SU-DHL-6 (cell line): ENCODE results near the gene CFAP74.

Source experiments
- H2AFZ ChIP-seq: fragments of 200-600 bp; sonication (generic); 2 replicates; pipeline ENCODE4 v1.6.1; 2014; ENCODE audit warnings: low read depth, mild to moderate bottlenecking, moderate library complexity, mixed read lengths, antibody characterized with exemption, low read length; ENCODE audit not compliant: severe bottlenecking
- H3F3A ChIP-seq: fragments of 200-600 bp; shearing (Covaris generic); 2 replicates; pipeline ENCODE4 v1.6.0; 2016; ENCODE audit warnings: antibody characterized with exemption, mild to moderate bottlenecking; ENCODE audit not compliant: insufficient read depth
- H3K27ac ChIP-seq: fragments of 200-600 bp; sonication (generic); 2 replicates; pipeline ENCODE4 v1.5.1; 2016; ENCODE audit warnings: low read depth, mild to moderate bottlenecking, low read length, moderate library complexity, mixed read lengths
- H3K27me3 ChIP-seq: fragments of 200-600 bp; sonication (generic), shearing (Covaris generic); 2 replicates; pipeline ENCODE4 v1.6.0; 2014; ENCODE audit warnings: mild to moderate bottlenecking, low read length
- H3K36me3 ChIP-seq: fragments of 200-600 bp; sonication (generic); 2 replicates; pipeline ENCODE4 v1.6.1; 2014; ENCODE audit warnings: mild to moderate bottlenecking, low read length, mixed read lengths
- H3K4me2 ChIP-seq: fragments of 300-600, 200-600 bp; shearing (Covaris generic), sonication (generic); 2 replicates; pipeline ENCODE4 v1.6.0; 2014; ENCODE audit warnings: low read length, low read depth, mild to moderate bottlenecking; ENCODE audit not compliant: poor library complexity, severe bottlenecking
- H3K4me3 ChIP-seq: fragments of 200-600 bp; sonication (generic); 2 replicates; pipeline ENCODE4 v1.5.1; 2014; ENCODE audit warnings: antibody characterized with exemption, low read length, mild to moderate bottlenecking, mixed read lengths; ENCODE audit not compliant: insufficient read depth, poor library complexity, severe bottlenecking
- H3K79me2 ChIP-seq: fragments of 200-600 bp; sonication (generic); 2 replicates; pipeline ENCODE4 v1.6.1; 2014; ENCODE audit warnings: mild to moderate bottlenecking, low read length, moderate library complexity; ENCODE audit not compliant: insufficient read depth
- H3K9ac ChIP-seq: fragments of 200-600 bp; sonication (generic); 2 replicates; pipeline ENCODE4 v1.7.0; 2014; ENCODE audit warnings: mild to moderate bottlenecking, low read length
- H3K9me2 ChIP-seq: fragments of 200-600 bp; sonication (generic); replicated peaks from 2 replicates; pipeline ENCODE4 v1.6.1; 2014; ENCODE audit warnings: low read length; ENCODE audit not compliant: insufficient read depth
- H3K9me3 ChIP-seq: fragments of 200-600 bp; sonication (generic); 2 replicates; pipeline ENCODE4 v1.6.1; 2014; ENCODE audit warnings: low read length, mixed read lengths; ENCODE audit not compliant: insufficient read depth
- H4K20me1 ChIP-seq: fragments of 200-600 bp; sonication (generic); 2 replicates; pipeline ENCODE4 v1.6.1; 2014; ENCODE audit warnings: low read depth, mild to moderate bottlenecking, antibody characterized with exemption, low read length, moderate library complexity, mixed read lengths
- EZH2phosphoT487 ChIP-seq: fragments of 200-600 bp; sonication (generic), shearing (Covaris generic); conservative IDR thresholded peaks from 2 replicates; pipeline ENCODE4 v1.6.1; 2018; ENCODE audit warnings: mild to moderate bottlenecking, antibody characterized with exemption, low read length, moderate library complexity, mixed read lengths
- TF ChIP-seq, protein P1 (sequence below): fragments of 200-600 bp; sonication (generic); IDR thresholded peaks from one replicate; pipeline ENCODE4 v1.5.1; 2017; ENCODE audit warnings: antibody characterized with exemption, mild to moderate bottlenecking, low read length, moderate library complexity; ENCODE audit not compliant: insufficient read depth, poor library complexity, severe bottlenecking

CFAP74 gene

DNA sequence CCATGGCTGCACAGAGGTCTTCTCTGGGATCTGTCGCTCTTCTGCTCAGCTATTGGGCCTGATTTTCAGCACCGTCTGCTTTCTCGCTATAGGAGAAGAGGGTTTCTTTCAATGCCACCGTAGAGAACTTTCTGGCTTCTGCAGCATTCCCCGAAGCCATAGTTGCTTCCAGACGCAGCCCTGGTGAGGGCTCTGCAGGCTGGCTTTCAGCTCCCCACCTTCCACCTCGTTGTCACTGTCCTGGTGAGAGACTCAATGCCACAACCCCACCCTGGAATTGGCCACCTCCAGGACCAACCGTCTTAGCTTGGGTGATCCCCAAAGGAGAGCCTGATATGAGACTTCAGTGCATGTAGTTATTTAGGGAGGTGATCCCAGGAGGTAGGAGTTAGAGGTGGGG is 34.6 kb upstream of the CFAP74 start:
- Histone ChIP-seq H3K4me2 (no peak overlapping the region), H3K27me3 (no peaks in the 10 kb centered on the region), H3K79me2 (no peaks in the 10 kb centered on the region), H4K20me1 (no peaks in the 10 kb centered on the region), H3K9ac (no peak overlapping the region), H3F3A (no peaks in the 10 kb centered on the region), H3K9me3 (no peaks in the 10 kb centered on the region), H2AFZ (no peak overlapping the region), H3K4me3 (no peak overlapping the region), H3K9me2 (no peaks in the 10 kb centered on the region), H3K36me3 (no peaks in the 10 kb centered on the region), H3K27ac (no peak overlapping the region)
- TF ChIP-seq EZH2phosphoT487: no peak

DNA sequence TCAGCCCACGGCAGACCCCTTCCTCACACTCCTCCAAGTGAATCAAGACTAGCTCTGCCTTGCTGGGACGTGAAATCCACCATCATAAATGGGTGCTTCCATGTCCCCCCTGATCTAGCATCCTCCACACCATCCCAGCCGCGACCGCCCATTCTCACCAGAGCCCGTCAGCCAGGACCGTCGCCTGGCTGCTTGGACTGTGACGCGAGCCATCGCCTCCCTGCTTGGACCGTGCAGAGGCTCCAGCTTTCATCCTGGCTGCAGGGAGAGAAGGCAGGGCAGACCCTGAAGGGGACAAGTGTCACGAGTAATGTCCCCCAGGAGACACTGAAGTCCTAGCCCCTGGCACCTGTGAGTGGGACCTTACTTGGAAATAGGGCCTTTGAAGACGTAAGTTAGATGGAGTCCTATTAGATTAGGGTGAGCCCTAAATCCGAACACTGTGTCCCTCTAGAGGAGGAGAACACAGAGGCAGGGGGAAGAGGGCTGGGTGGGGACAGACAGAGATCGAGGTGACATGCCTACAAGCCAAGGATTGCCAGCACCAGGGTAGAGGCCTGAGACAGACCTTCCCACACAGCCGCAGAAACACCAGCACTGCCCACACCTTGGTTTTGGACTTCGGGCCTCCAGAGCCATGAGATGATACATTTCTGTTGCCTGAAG is 33.9 kb upstream of the CFAP74 start:
- no peaks in the 10 kb centered on the region for H4K20me1 ChIP-seq
- H3K9me2 ChIP-seq: no peaks in the 10 kb centered on the region
- H3K27ac ChIP-seq: no peak overlapping the region
- no peaks in the 10 kb centered on the region for H3F3A ChIP-seq
- TF ChIP-seq EZH2phosphoT487: no peak
- TF ChIP-seq, protein P1, sequence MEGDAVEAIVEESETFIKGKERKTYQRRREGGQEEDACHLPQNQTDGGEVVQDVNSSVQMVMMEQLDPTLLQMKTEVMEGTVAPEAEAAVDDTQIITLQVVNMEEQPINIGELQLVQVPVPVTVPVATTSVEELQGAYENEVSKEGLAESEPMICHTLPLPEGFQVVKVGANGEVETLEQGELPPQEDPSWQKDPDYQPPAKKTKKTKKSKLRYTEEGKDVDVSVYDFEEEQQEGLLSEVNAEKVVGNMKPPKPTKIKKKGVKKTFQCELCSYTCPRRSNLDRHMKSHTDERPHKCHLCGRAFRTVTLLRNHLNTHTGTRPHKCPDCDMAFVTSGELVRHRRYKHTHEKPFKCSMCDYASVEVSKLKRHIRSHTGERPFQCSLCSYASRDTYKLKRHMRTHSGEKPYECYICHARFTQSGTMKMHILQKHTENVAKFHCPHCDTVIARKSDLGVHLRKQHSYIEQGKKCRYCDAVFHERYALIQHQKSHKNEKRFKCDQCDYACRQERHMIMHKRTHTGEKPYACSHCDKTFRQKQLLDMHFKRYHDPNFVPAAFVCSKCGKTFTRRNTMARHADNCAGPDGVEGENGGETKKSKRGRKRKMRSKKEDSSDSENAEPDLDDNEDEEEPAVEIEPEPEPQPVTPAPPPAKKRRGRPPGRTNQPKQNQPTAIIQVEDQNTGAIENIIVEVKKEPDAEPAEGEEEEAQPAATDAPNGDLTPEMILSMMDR: no peak
- H3K4me2 ChIP-seq: no peak overlapping the region
- no peak overlapping the region for H3K9ac ChIP-seq
- no peaks in the 10 kb centered on the region for H3K27me3 ChIP-seq
- no peaks in the 10 kb centered on the region for H3K9me3 ChIP-seq
- no peak overlapping the region for H2AFZ ChIP-seq
- H3K4me3 ChIP-seq: no peak overlapping the region
- H3K79me2 ChIP-seq: no peaks in the 10 kb centered on the region
- H3K36me3 ChIP-seq: no peaks in the 10 kb centered on the region

DNA sequence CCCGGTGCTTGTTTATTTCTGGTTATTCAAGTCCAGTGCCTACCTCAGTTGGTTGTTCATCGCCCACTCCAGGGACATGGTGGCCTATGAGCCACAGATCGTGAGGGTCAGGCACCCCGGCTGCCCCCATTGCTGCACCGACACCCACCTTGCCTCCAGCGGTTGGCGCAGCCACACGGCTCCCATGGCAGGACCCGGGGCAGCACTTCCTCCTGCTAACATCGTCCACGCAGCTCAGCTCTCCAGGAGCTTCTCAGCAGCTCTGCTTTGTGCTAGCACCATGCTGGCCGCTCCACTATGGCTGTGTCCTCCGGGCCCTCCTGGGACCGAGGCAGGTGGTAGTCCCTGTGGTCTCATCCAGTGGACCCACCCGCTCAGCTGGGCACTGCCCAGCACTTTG is 32.7 kb upstream of the CFAP74 start:
- Histone ChIP-seq H3F3A (no peaks in the 10 kb centered on the region), H3K27ac (no peak overlapping the region), H4K20me1 (no peaks in the 10 kb centered on the region), H3K27me3 (no peaks in the 10 kb centered on the region), H3K9ac (no peak overlapping the region), H3K4me3 (no peak overlapping the region), H2AFZ (no peak overlapping the region), H3K36me3 (no peaks in the 10 kb centered on the region), H3K79me2 (no peaks in the 10 kb centered on the region), H3K4me2 (no peak overlapping the region), H3K9me3 (no peaks in the 10 kb centered on the region), H3K9me2 (no peaks in the 10 kb centered on the region)
- no peak for TF ChIP-seq EZH2phosphoT487
- TF ChIP-seq, protein P1: no peak

DNA sequence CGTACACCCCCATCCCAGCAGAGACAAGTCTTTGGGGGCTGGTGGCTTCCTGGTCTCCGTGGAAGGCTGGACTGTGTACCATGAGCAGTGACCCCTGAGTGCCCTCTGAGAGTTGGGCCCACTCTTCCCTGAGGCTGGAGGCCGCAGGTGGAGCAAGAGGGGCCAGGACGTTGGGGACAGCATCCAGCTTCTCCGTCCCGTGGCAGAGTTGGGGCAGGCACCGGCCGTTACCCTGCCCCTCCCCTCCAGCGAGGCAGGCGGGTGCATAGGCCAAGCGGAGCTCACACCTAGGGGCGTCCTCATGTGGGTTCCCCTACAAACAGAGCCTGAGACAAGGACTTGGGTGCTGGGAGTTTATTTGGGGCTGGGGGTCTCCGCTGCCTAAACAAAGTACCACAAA is 29.6 kb upstream of the CFAP74 start:
- H3K9me2 ChIP-seq: no peaks in the 10 kb centered on the region
- H3K36me3 ChIP-seq: no peaks in the 10 kb centered on the region
- no peak overlapping the region for H3K4me2 ChIP-seq
- H4K20me1 ChIP-seq: no peaks in the 10 kb centered on the region
- no peaks in the 10 kb centered on the region for H3K27me3 ChIP-seq
- H3K4me3 ChIP-seq: no peak overlapping the region
- H3K9me3 ChIP-seq: no peaks in the 10 kb centered on the region
- no peak for TF ChIP-seq EZH2phosphoT487
- TF ChIP-seq, protein P1: no peak
- no peak overlapping the region for H2AFZ ChIP-seq
- H3K9ac ChIP-seq: no peak overlapping the region
- no peaks in the 10 kb centered on the region for H3K79me2 ChIP-seq
- H3F3A ChIP-seq: no peaks in the 10 kb centered on the region
- H3K27ac ChIP-seq: no peak overlapping the region
